Naive thymus-derived CD4-positive, alpha-beta T cell (primary cell): ENCODE results near the gene CSK. TPM values are rescaled to one million over a fixed set of nuclear protein-coding genes. Genes with fewer than 3 reads are reported as not detected.
A peak's percentile ranks its signal among the peaks of the same experiment; 100 is the strongest.

Experiments
- ATAC-seq: fragments of 150-1000 bp; cut with Tn5 transposase; 2 replicates; pipeline ENCODE4 v1.10.0; 2021; ENCODE audit warnings: mild to moderate bottlenecking, moderate library complexity
- CTCF ChIA-PET: fragments of 350-600 bp; sonication (Branson Sonifier 250); formaldehyde crosslinking; loops from one replicate; lab custom pipeline; 2021; ENCODE audit warnings: antibody characterized with exemption; lab: Charles Lee
- POLR2A ChIA-PET: fragments of 350-600 bp; sonication (Branson Sonifier 250); formaldehyde crosslinking; loops from one replicate; lab custom pipeline; 2021; ENCODE audit warnings: antibody characterized with exemption, inconsistent platforms; lab: Charles Lee
- DNase-seq, 9 donors: peaks; one replicate each; pipeline versions ENCODE4 v3.0.0 to v3.0.0-alpha.2; 2020 to 2022; ENCODE audit warnings: mixed read lengths in 1 of 9
- H3K27ac ChIP-seq: one replicate; pipeline ENCODE4 v1.7.0; 2013; ENCODE audit warnings: mild to moderate bottlenecking, low read depth, low read length, moderate library complexity
- H3K27me3 ChIP-seq, 2 donors: one replicate each; pipeline ENCODE4 v1.7.0; 2013; ENCODE audit warnings: low read length in 2 of 2, mild to moderate bottlenecking in 2 of 2, moderate library complexity in 2 of 2; ENCODE audit not compliant: control insufficient read depth in 2 of 2, insufficient read depth in 2 of 2
- H3K36me3 ChIP-seq, 3 experiments: 1 replicate in 2 of 3; 2 replicates in 1 of 3; pipeline ENCODE4 v1.7.0; 2013; ENCODE audit warnings: low read length in 3 of 3, mild to moderate bottlenecking in 3 of 3, moderate library complexity in 1 of 3; ENCODE audit not compliant: insufficient read depth in 3 of 3, control insufficient read depth in 2 of 3
- H3K4me1 ChIP-seq, 2 donors: one replicate each; pipeline ENCODE4 v1.7.0; 2013; ENCODE audit warnings: low read length in 2 of 2, mild to moderate bottlenecking in 2 of 2, moderate library complexity in 1 of 2; ENCODE audit not compliant: control insufficient read depth in 2 of 2, insufficient read depth in 2 of 2
- H3K4me3 ChIP-seq: 2 replicates; pipeline ENCODE4 v1.7.0; 2013; ENCODE audit warnings: mild to moderate bottlenecking, low read length
- H3K9me3 ChIP-seq, 3 experiments: 1 replicate in 2 of 3; 2 replicates in 1 of 3; pipeline ENCODE4 v1.7.0; 2013; ENCODE audit warnings: low read length in 3 of 3; ENCODE audit not compliant: control insufficient read depth in 2 of 3
- H3K27ac Mint-ChIP-seq, 9 donors: one replicate each; pipeline ENCODE4 v1.8.0; 2020 to 2022; ENCODE audit warnings: mixed read lengths in 9 of 9, mild to moderate bottlenecking in 8 of 9, moderate library complexity in 5 of 9, inconsistent platforms in 2 of 9
- H3K27me3 Mint-ChIP-seq, 5 donors: one replicate each; pipeline ENCODE4 v1.8.0; 2021 to 2022; ENCODE audit warnings: mixed read lengths in 5 of 5, mild to moderate bottlenecking in 1 of 5
- H3K36me3 Mint-ChIP-seq, 5 donors: one replicate each; pipeline ENCODE4 v1.8.0; 2020 to 2022; ENCODE audit warnings: mixed read lengths in 5 of 5, mild to moderate bottlenecking in 3 of 5, inconsistent platforms in 1 of 5
- H3K4me1 Mint-ChIP-seq, 7 donors: one replicate each; pipeline ENCODE4 v1.8.0; 2020 to 2022; ENCODE audit warnings: mixed read lengths in 7 of 7, mild to moderate bottlenecking in 3 of 7, inconsistent platforms in 1 of 7
- H3K4me3 Mint-ChIP-seq, 10 donors: one replicate each; pipeline ENCODE4 v1.8.0; 2020 to 2022; ENCODE audit warnings: mild to moderate bottlenecking in 10 of 10, mixed read lengths in 10 of 10, moderate library complexity in 6 of 10, inconsistent platforms in 2 of 10
- H3K9me3 Mint-ChIP-seq, 11 donors: one replicate each; pipeline ENCODE4 v1.8.0; 2020 to 2022; ENCODE audit warnings: mixed read lengths in 11 of 11, mild to moderate bottlenecking in 4 of 11, inconsistent platforms in 1 of 11, moderate library complexity in 1 of 11
- intact Hi-C, 2 donors: fragments of 100-400 bp; cut with micrococcal nuclease; formaldehyde crosslinking; loops; one replicate each; pipeline ENCODE4 v1.15.1; 2023
- polyA plus RNA-seq, 2 donors: library from polyadenylated mRNA; unstranded; fragments of 300-500 nt; fragmentation: Illumina TruSeq; gene quantifications; one replicate each; pipeline ENCODE4 v1.2.3, GENCODE V29; 2021
- total RNA-seq, 6 experiments: library from RNA in 5 of 6; stranded (reverse) in 5 of 6; gene quantifications; 1 replicate in 5 of 6; 2 replicates in 1 of 6; pipeline ENCODE4 v1.2.3 and lab custom pipeline; 2021 to 2026

Gene CSK
- total and polyA plus RNA-seq, 7 experiments from 2014 or later: 67.7 to 421 (median 214) TPM

GRCh38 chr15:74837482-74838136, 55.7 kb downstream of the CSK start:
- Histone ChIP-seq H3K36me3 (peaks cover 0 to 54% (median 4%) of the 10 kb centered on the region in 3 experiments), H3K4me1 (peaks cover 10 to 21% of the 10 kb centered on the region in 2 donors), H3K9me3 (no peaks in the 10 kb centered on the region), H3K27ac (no peak overlapping the region), H3K4me3 (no peak overlapping the region), H3K27me3 (no peaks in the 10 kb centered on the region)
- H3K36me3 Mint-ChIP-seq: peaks cover 0 to 15% (median 0%) of the 10 kb centered on the region in 5 donors
- H3K4me3 Mint-ChIP-seq: no peak overlapping the region
- POLR2A ChIA-PET: no interaction called here
- no peaks in the 10 kb centered on the region for H3K9me3 Mint-ChIP-seq
- H3K4me1 Mint-ChIP-seq: peaks cover 17 to 27% (median 24%) of the 10 kb centered on the region in 7 donors
- CTCF ChIA-PET: interaction anchor here (0.8 to 2.3 kb wide), 4 partner anchors 44 to 66 kb away, joined by 3 to 14 read pairs (median 4); no protein-coding TSS in a partner anchor
- ATAC-seq: no peak
- intact Hi-C loops: no loop called here
- no peaks in the 10 kb centered on the region for H3K27me3 Mint-ChIP-seq
- no peak for DNase-seq
- H3K27ac Mint-ChIP-seq: peak overlapping the region in 1 of 9 donors; percentile 41

DNA sequence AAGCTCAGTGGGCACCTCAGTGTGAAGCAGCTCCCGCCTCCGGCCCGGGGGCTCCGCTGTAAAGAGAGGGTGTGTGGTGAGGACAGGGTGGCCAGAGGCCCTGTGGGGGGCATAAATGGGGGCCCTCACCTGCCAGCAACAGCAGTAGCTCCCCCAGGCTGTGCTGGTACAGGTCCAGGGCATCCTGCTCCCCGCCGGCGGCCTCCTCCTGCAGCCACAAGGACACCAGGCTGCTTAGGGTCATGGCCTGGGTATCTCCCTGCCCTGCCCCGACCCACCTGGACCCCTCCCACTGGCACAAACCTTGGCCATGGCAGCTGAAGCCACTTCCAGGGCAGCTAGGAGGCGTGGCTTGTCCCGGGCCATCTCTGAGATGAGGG, 56.2 kb downstream of the CSK start:
- Histone ChIP-seq H3K36me3 (peaks cover 0 to 56% (median 4%) of the 10 kb centered on the region in 3 experiments), H3K27me3 (no peaks in the 10 kb centered on the region), H3K4me3 (no peak overlapping the region), H3K4me1 (peaks cover 10 to 22% of the 10 kb centered on the region in 2 donors), H3K9me3 (no peaks in the 10 kb centered on the region), H3K27ac (no peak overlapping the region)
- DNase-seq: no peak
- CTCF ChIA-PET: interaction anchor here (1.3 kb wide), 2 partner anchors 67 to 68 kb away, joined by 3 to 5 read pairs; no protein-coding TSS in a partner anchor
- no peaks in the 10 kb centered on the region for H3K27me3 Mint-ChIP-seq
- H3K36me3 Mint-ChIP-seq: peaks cover 0 to 17% (median 0%) of the 10 kb centered on the region in 5 donors
- H3K4me3 Mint-ChIP-seq: no peak overlapping the region
- POLR2A ChIA-PET: no interaction called here
- intact Hi-C loops: no loop called here
- no peaks in the 10 kb centered on the region for H3K9me3 Mint-ChIP-seq
- H3K4me1 Mint-ChIP-seq: peaks cover 17 to 28% (median 25%) of the 10 kb centered on the region in 7 donors
- no peak for ATAC-seq
- H3K27ac Mint-ChIP-seq: no peak overlapping the region

- Mint-ChIP-seq H3K27me3 (no peaks in the 10 kb centered on the region), H3K9me3 (no peaks in the 10 kb centered on the region), H3K36me3 (peaks cover 0 to 19% (median 0%) of the 10 kb centered on the region in 5 donors), H3K4me1 (peaks cover 17 to 34% (median 31%) of the 10 kb centered on the region in 7 donors), H3K4me3 (no peak overlapping the region), H3K27ac (peak overlapping the region in 3 of 9 donors; percentile 5 to 54 (median 48))
- DNase-seq (no peak), ATAC-seq (no peak)
- ChIA-PET POLR2A (no interaction called here), CTCF (interaction anchor here (1.3 kb wide), 1 partner anchor 68 kb away, joined by 5 read pairs; no protein-coding TSS in a partner anchor)
- Histone ChIP-seq H3K4me3 (no peak overlapping the region), H3K36me3 (peaks cover 0 to 56% (median 4%) of the 10 kb centered on the region in 3 experiments), H3K4me1 (peaks cover 17 to 28% of the 10 kb centered on the region in 2 donors), H3K27me3 (no peaks in the 10 kb centered on the region), H3K27ac (no peak overlapping the region), H3K9me3 (no peaks in the 10 kb centered on the region)
- intact Hi-C loops: no loop called here
Measured at GRCh38 chr15:74838746-74839525, 57.1 kb downstream of the CSK start.

DNA sequence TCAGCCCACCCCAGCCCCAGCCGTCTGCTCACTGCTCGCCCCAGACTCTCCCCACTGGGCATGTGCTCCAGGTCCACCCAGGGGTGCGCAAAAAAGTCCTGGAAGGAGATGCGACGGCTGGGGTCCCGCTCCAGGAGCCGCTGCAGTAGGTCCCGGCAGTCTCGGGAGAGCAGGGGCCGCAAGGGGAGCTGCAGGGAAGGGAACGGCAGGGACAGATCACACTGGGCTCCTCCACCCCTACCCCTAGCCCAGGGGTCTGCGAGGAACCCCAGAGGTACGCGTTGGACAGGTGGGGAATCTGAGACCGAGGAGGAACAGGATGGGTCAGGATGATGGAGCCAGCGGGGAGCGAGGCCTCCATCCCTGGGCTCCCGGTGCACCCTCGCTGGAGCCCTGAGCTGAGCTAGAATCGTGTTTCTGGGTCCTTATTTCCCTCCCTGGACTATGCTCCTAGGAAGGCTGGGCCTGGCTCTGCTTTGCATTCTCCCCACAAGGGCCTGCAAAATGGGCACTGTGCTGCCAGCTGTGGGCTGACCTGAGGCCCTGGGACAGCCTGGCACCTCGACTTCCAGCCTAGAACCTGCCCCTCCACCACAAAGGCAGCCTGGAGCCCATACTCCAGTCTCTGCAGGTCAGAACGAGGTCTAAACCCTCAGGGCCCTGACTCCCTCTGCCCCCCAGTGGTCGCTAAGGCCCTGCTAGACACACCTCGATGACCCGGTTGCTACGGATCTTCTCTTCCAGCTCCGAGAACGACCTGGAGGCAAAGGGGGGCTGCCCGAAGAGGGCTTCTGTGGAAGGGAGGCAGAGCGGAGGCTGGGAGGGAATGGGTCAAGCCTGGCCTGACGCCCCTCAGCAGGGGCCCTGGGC, 57.9 kb downstream of the CSK start:
- ATAC-seq: no peak
- H3K36me3 ChIP-seq: peaks cover 0 to 56% (median 4%) of the 10 kb centered on the region in 3 experiments
- Mint-ChIP-seq H3K4me1 (peaks cover 22 to 42% (median 39%) of the 10 kb centered on the region in 7 donors), H3K9me3 (no peaks in the 10 kb centered on the region), H3K27ac (peak overlapping the region in 1 of 9 donors; percentile 51), H3K27me3 (no peaks in the 10 kb centered on the region), H3K36me3 (peaks cover 0 to 19% (median 0%) of the 10 kb centered on the region in 5 donors), H3K4me3 (peak overlapping the region in 2 of 10 donors; percentile 13 to 90)
- ChIA-PET POLR2A (no interaction called here), CTCF (no interaction called here)
- intact Hi-C loops: loop anchor here (5.0 to 10.0 kb wide), 3 partner anchors 113 to 615 kb away; partner anchors contain the start of genes C15orf39 (in 1 of the 2) and SIN3A (in 1 of the 2)
- no peak overlapping the region for H3K4me3 ChIP-seq
- no peak overlapping the region for H3K27ac ChIP-seq
- peaks cover 25 to 36% of the 10 kb centered on the region in 2 donors for H3K4me1 ChIP-seq
- H3K9me3 ChIP-seq: no peaks in the 10 kb centered on the region
- H3K27me3 ChIP-seq: no peaks in the 10 kb centered on the region
- no peak for DNase-seq

DNA sequence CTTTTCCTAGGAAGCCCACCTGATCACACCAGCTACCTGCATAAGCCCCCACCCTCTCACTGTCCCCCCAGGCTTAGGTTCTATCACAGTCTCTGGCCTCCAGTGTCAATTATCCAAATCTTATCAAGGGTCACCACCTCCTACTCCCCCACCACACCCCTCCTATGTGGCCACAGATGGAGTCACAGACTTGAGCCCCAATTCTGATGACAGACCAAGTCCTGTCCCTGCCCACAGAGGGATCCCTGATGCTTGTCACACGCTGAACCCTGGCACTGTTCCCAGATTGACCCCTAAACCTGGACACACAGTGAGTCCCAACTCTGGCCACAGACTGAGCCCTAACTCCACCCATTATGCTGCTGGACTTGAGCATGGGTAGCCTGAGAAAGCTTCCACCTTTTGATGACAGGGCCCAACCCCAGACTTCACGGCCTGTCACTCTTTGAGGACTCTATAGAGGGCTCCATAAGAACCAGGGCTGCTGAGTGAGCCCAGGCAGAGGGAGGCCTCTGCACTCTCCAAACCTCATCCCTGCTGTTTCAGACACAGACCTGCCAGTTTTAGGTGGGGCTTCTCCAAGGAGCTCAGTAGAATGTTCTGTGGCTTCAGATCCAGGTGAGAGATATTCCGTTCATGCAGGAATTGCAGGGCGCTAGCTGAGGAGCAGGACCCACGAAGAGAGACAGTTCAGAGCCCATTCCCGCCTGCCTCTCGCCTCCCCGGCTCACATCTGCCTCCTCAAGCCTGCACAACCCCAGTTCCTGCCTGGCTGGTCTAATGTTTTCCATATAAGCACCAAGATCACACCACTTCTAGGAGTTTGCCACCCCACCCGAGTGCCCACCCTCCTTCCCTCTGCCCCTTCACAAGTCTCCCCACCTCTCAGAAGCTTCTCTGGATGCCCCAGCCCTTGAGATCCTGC, 59.2 kb downstream of the CSK start:
- peaks cover 39 to 50% of the 10 kb centered on the region in 2 donors for H3K4me1 ChIP-seq
- Mint-ChIP-seq H3K36me3 (peaks cover 0 to 25% (median 0%) of the 10 kb centered on the region in 5 donors), H3K4me3 (peak overlapping the region; percentile 38 to 95 (median 90)), H3K27ac (peak overlapping the region in 7 of 9 donors; percentile 12 to 79 (median 51)), H3K27me3 (no peaks in the 10 kb centered on the region), H3K4me1 (peaks cover 26 to 54% (median 46%) of the 10 kb centered on the region in 7 donors), H3K9me3 (no peaks in the 10 kb centered on the region)
- ChIA-PET CTCF (interaction anchor here (0.8 kb wide), 1 partner anchor 60 kb away, joined by 3 read pairs; no protein-coding TSS in a partner anchor), POLR2A (interaction anchor here (0.7 to 4.4 kb wide), 4 partner anchors 34 to 69 kb away, joined by 3 to 44 read pairs (median 3); no protein-coding TSS in a partner anchor)
- DNase-seq (no peak), ATAC-seq (no peak)
- H3K27ac ChIP-seq: no peak overlapping the region
- H3K9me3 ChIP-seq: no peaks in the 10 kb centered on the region
- intact Hi-C loops: loop anchor here (5.0 to 10.0 kb wide), 3 partner anchors 111 to 614 kb away; partner anchors contain the start of genes C15orf39 (in 1 of the 2) and SIN3A (in 1 of the 2)
- no peak overlapping the region for H3K4me3 ChIP-seq
- no peaks in the 10 kb centered on the region for H3K27me3 ChIP-seq
- H3K36me3 ChIP-seq: peaks cover 0 to 52% (median 4%) of the 10 kb centered on the region in 3 experiments
